ENCODE data around the gene ATG2A. TPM values are rescaled to one million over a fixed set of nuclear protein-coding genes. Genes with fewer than 3 reads are reported as not detected.

The ATG2A gene
- total and polyA plus RNA-seq, 10 of the 15 experiments (the other 5 are each of a cell fraction or from before 2014, with no cell fraction given) = 0.08 to 19.0 (median 4.6) TPM

DNA sequence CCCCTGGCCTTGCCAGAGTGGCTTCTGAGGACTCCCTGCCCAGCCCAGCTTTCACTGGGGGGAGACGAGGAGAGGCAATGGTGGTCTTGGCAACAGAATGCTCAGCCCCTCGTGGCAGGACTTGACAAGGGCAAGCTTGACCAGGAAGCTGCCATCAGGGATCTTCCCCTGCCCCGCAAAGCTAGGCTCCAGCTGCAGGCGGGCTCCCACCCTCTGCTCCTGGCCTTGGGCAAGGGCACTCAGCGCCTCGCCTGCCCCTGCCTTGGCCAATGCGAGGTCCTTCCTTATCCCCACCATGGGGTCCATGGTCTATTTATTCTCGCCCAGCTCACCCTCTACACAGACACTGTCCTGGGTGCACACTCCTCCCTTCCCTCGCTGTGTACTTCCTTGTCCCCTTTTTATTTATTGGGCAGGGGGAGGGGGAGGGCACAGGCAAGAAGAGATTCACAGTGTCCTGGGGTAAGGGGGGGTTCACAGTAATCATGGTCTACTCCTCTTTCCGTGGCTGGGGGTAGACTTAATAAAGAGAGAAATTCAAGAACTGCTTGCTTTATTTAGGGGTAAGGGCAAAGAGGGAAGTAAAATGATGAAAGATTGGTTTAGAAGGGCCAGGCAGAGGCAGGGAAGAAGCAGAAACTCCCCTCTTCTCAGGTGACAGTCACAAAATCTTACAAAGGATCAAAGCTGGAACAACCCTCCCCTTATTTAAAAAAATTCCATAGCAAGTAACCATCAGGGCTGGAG lies 17.1 kb upstream of the ATG2A start:
- CTCF ChIA-PET = interaction anchor here (0.5 to 1.6 kb wide), 3 partner anchors 10 to 596 kb away, joined by 3 read pairs; no protein-coding TSS in a partner anchor
- WGBS (ENCODE audit: insufficient coverage, insufficient replicate concordance, low lambda C conversion rate, missing lambda C conversion rate) = 59% methylated on average over 10 of the region's 10 CpGs
- no peaks in the 10 kb centered on the region for H3K9me3 ChIP-seq (replicated peaks; ENCODE audit: control insufficient read depth, insufficient read depth, low read length)
- in situ Hi-C loops (cut with MboI) = no loop called here
- H3K4me3 ChIP-seq = no peak overlapping the region
- ATAC-seq = no peak
- POLR2A ChIA-PET = no interaction called here
- H3K9ac ChIP-seq (ENCODE audit: control insufficient read depth, insufficient read depth, low read length) = no peak overlapping the region
- H3K36me3 ChIP-seq (ENCODE audit: control insufficient read depth in 2 of 2, insufficient read depth in 2 of 2, low read length in 1 of 2) = no peaks in the 10 kb centered on the region; a peak in 1 of 4 replicates
- RAD21 ChIA-PET (ENCODE audit: unreplicated experiment) = interaction anchor here (0.6 to 0.8 kb wide), 2 partner anchors 10 to 32 kb away, joined by 3 read pairs; partner anchors contain the start of gene PPP2R5B
- H3K4me1 ChIP-seq (ENCODE audit: control insufficient read depth, insufficient read depth, low read length) = no peaks in the 10 kb centered on the region
- BruUV-seq (replicated peaks) = no TSS peak
- no peak for DNase-seq (ENCODE audit: low read depth, low spot score)
- FAIRE-seq = no peak
- TF ChIP-seq SMAD1 (IDR thresholded peaks at IDR 0.05; ENCODE audit: low read depth, partially characterized antibody) (no peak), BRCA1 (IDR thresholded peaks at IDR 0.05; ENCODE audit: low read depth, low read length) (no peak), YY1 (IDR thresholded peaks at IDR 0.05; ENCODE audit: low read depth, low read length) (no peak), POLR2AphosphoS2 (IDR thresholded peaks at IDR 0.05; ENCODE audit: low read depth, low read length) (no peak), KLF5 (IDR thresholded peaks at IDR 0.05; ENCODE audit: partially characterized antibody) (no peak)
- TF ChIP-seq, protein P1, sequence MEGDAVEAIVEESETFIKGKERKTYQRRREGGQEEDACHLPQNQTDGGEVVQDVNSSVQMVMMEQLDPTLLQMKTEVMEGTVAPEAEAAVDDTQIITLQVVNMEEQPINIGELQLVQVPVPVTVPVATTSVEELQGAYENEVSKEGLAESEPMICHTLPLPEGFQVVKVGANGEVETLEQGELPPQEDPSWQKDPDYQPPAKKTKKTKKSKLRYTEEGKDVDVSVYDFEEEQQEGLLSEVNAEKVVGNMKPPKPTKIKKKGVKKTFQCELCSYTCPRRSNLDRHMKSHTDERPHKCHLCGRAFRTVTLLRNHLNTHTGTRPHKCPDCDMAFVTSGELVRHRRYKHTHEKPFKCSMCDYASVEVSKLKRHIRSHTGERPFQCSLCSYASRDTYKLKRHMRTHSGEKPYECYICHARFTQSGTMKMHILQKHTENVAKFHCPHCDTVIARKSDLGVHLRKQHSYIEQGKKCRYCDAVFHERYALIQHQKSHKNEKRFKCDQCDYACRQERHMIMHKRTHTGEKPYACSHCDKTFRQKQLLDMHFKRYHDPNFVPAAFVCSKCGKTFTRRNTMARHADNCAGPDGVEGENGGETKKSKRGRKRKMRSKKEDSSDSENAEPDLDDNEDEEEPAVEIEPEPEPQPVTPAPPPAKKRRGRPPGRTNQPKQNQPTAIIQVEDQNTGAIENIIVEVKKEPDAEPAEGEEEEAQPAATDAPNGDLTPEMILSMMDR (IDR thresholded peaks at IDR 0.05 in 2 of 3, conservative IDR thresholded peaks at IDR 0.05 in 1 of 3; ENCODE audit: control insufficient read depth in 2 of 3, extremely low read depth in 1 of 3, insufficient read depth in 1 of 3, low read depth in 3 of 3, low read length in 3 of 3) = no peak
- H3K27ac ChIP-seq (ENCODE audit: control insufficient read depth, insufficient read depth) = no peak overlapping the region
- no peaks in the 10 kb centered on the region; a peak in 1 of 4 replicates for H3K27me3 ChIP-seq (replicated peaks in 1 of 2; ENCODE audit: control insufficient read depth in 2 of 2, insufficient read depth in 2 of 2, low read length in 1 of 2)
- no peak overlapping the region for H2AFZ ChIP-seq (ENCODE audit: control insufficient read depth, low read depth, low read length)
- H4K20me1 ChIP-seq (ENCODE audit: control insufficient read depth, insufficient read depth) = no peaks in the 10 kb centered on the region
- no peak overlapping the region for H3K4me2 ChIP-seq (ENCODE audit: control insufficient read depth, insufficient read depth)
- intact Hi-C loops (cut with micrococcal nuclease; ENCODE audit: unreplicated experiment) = no loop called here
- H3K79me2 ChIP-seq (ENCODE audit: control insufficient read depth, insufficient read depth, low read length) = no peaks in the 10 kb centered on the region
- SMC1A ChIA-PET (ENCODE audit: uncharacterized antibody, unreplicated experiment) = interaction anchor here (1.0 kb wide), 1 partner anchor 10 kb away, joined by 3 read pairs; the partner anchor contains the start of gene PPP2R5B
